Gastrocnemius medialis (tissue), 4 donors: ENCODE measurements around the gene PALS2. TPM values are rescaled to one million over a fixed set of nuclear protein-coding genes. Genes with fewer than 3 reads are reported as not detected.

ENCODE experiments used
- ATAC-seq, 2 donors: fragments of 150-250 bp; one replicate each; pipeline ENCODE4 v1.9.1; 2016
- DNase-seq, 2 donors: peaks; one replicate each; pipeline ENCODE4 v3.0.0-alpha.2; 2019
- H3K27ac ChIP-seq, 4 donors: fragments of 200-600 bp; sonication (generic); 1 replicate in 1 of 4; 2 replicates in 3 of 4; pipeline ENCODE4 v1.5.1; 2016 to 2018; ENCODE audit warnings: mild to moderate bottlenecking in 2 of 4, moderate library complexity in 1 of 4
- H3K27me3 ChIP-seq, 3 donors: fragments of 200-600 bp; sonication (generic) in 2 of 3; 1 replicate in 1 of 3; 2 replicates in 2 of 3; pipeline versions ENCODE4 v1.5.1 to v1.6.0; 2016 to 2019; ENCODE audit warnings: mild to moderate bottlenecking in 1 of 3, moderate library complexity in 1 of 3
- H3K36me3 ChIP-seq, 2 donors: fragments of 200-600 bp; sonication (generic) in 1 of 2; one replicate each; pipeline ENCODE4 v1.5.1; 2017 to 2018
- H3K4me1 ChIP-seq, 2 donors: fragments of 200-600 bp; sonication (generic) in 1 of 2; one replicate each; pipeline ENCODE4 v1.5.1; 2016 to 2017; ENCODE audit warnings: mild to moderate bottlenecking in 2 of 2
- H3K4me3 ChIP-seq, 4 donors: fragments of 200-600 bp; sonication (generic) in 3 of 4; 1 replicate in 1 of 4; 2 replicates in 3 of 4; pipeline ENCODE4 v1.5.1; 2016 to 2019; ENCODE audit warnings: mild to moderate bottlenecking in 2 of 4
- H3K9me3 ChIP-seq, 3 donors: fragments of 200-600 bp; sonication (generic) in 2 of 3; 1 replicate in 1 of 3; 2 replicates in 2 of 3; pipeline ENCODE4 v1.5.1; 2016 to 2019
- CTCF ChIP-seq, 5 experiments: fragments of 450-650 bp in 3 of 5; fragments of 200-600 bp in 2 of 5; sonication (generic) in 2 of 5; IDR thresholded peaks in 4 of 5; conservative IDR thresholded peaks in 1 of 5; 1 replicate in 4 of 5; 2 replicates in 1 of 5; pipeline ENCODE4 v1.5.1; 2016 to 2019; ENCODE audit warnings: antibody characterized with exemption in 5 of 5, mild to moderate bottlenecking in 3 of 5, moderate library complexity in 3 of 5
- POLR2A ChIP-seq, 2 donors: fragments of 450-650 bp; IDR thresholded peaks; one replicate each; pipeline ENCODE4 v1.6.1; 2017; ENCODE audit warnings: antibody characterized with exemption in 2 of 2, mild to moderate bottlenecking in 2 of 2, moderate library complexity in 2 of 2
- in situ Hi-C, 4 donors: fragments of 200-750 bp; cut with MboI; loops; one replicate each; pipeline versions ENCODE4 v1.15.0 to v1.8.0; 2017; ENCODE audit warnings: low sequenced_read_pairs in 4 of 4
- intact Hi-C: fragments of 100-400 bp; cut with DNase I; formaldehyde crosslinking; loops from one replicate; pipeline ENCODE4 v1.15.1; 2023; ENCODE audit warnings: low total_unique reads
- total RNA-seq, 4 donors: library from RNA; depleted of rRNA; stranded (reverse); fragments of >200 nt; gene quantifications; one replicate each; pipeline versions ENCODE4 v1.1.0 to v1.2.3, GENCODE V29; 2016

PALS2 gene, protein sequence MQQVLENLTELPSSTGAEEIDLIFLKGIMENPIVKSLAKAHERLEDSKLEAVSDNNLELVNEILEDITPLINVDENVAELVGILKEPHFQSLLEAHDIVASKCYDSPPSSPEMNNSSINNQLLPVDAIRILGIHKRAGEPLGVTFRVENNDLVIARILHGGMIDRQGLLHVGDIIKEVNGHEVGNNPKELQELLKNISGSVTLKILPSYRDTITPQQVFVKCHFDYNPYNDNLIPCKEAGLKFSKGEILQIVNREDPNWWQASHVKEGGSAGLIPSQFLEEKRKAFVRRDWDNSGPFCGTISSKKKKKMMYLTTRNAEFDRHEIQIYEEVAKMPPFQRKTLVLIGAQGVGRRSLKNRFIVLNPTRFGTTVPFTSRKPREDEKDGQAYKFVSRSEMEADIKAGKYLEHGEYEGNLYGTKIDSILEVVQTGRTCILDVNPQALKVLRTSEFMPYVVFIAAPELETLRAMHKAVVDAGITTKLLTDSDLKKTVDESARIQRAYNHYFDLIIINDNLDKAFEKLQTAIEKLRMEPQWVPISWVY
- total RNA-seq, result 10 to 100 TPM; 11.2 to 17.3 (median 12.4) TPM

DNA sequence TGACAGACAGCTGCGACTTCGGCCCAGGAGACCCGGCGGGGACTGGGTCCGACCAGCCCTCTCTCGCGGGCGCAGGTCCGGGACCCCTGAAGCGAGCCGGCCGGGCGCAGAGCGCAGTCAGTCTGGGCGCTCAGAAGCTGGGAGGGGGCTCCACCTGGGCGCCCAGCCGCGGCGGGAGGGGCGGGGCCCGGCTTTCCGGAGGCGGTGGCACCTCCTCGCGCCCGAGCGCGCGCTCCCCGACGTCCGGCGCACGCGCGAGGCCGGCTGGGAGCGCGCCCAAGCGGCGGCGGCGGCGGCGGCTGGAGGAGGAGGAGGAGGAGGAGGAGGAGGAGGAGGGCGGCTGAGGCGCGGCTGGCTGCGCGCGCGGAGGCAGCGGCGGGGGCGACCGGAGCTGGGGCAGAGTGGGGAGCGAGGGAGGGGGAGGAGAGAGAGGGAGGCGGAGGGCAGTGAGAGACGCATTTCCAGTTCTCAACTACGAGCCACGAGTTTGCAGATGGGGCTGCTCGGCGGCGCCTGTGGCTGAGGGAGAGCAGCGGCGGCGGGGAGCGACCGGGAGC is at the start of gene PALS2:
Gene PALS2, plus strand, starts transcription at position 456 of the 557 bp plus-strand sequence. CDS start 50,216 bp downstream, outside the sequence.
- Histone ChIP-seq H3K27me3 (no peaks in the 10 kb centered on the region), H3K4me1 (peaks cover 19 to 33% of the 10 kb centered on the region in 2 donors), H3K36me3 (no peaks in the 10 kb centered on the region), H3K9me3 (no peaks in the 10 kb centered on the region), H3K27ac (peak within 1 kb of the TSS; percentile 95 to 97 (median 96)), H3K4me3 (peak within 1 kb of the TSS; percentile 70 to 96 (median 84))
- ATAC-seq (peak; percentile 81 to 85), DNase-seq (peak; percentile 63 to 66)
- TF ChIP-seq CTCF (IDR thresholded peaks at IDR 0.05 in 4 of 5, conservative IDR thresholded peaks at IDR 0.05 in 1 of 5), result no peak
- peak; percentile 73 to 75 for TF ChIP-seq POLR2A (IDR thresholded peaks at IDR 0.05)
- in situ Hi-C loops, result loop anchor here in 1 of 4 donors (10.0 kb wide), 1 partner anchor 92 kb away; no protein-coding TSS in a partner anchor
- intact Hi-C loops, result loop anchor here (1.0 to 10.0 kb wide), 3 partner anchors 171 to 552 kb away; partner anchors contain the start of gene CYCS

- ATAC-seq, result no peak
Observed at GRCh38 chr7:24531255-24531654, 42.0 kb upstream of the PALS2 start.

DNA sequence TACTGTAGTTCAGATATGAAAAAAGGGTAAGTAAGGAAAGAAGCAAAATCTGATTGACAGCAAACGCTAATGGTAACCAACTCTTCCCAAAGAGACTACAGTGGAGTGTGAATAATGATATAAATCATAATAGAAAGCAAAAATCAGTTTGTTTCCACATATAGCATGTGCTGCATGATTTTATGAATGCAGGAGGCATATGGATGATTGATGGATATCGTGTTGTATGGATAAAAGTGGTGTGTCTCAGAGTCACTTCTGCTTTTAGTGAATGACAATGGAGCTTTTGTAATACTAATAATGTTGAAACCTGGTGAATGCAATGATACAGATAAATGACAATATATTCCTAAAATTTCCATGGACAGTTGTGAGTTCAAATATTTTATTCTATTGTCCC is 36.6 kb upstream of the PALS2 start:
- H3K36me3 ChIP-seq, result no peaks in the 10 kb centered on the region
- no peak overlapping the region for H3K27ac ChIP-seq
- H3K9me3 ChIP-seq, result no peaks in the 10 kb centered on the region
- no peak overlapping the region for H3K4me3 ChIP-seq
- H3K4me1 ChIP-seq, result no peaks in the 10 kb centered on the region
- ATAC-seq (no peak), DNase-seq (no peak)
- H3K27me3 ChIP-seq, result no peaks in the 10 kb centered on the region
- TF ChIP-seq POLR2A (IDR thresholded peaks at IDR 0.05), result no peak
- TF ChIP-seq CTCF (IDR thresholded peaks at IDR 0.05 in 4 of 5, conservative IDR thresholded peaks at IDR 0.05 in 1 of 5), result no peak
- in situ Hi-C loops, result no loop called here
- intact Hi-C loops, result no loop called here

More at GRCh38 chr7:24531255-24531654, 42.0 kb upstream of the PALS2 start:
- H3K4me3 ChIP-seq, result no peak overlapping the region
- DNase-seq, result no peak
- H3K27me3 ChIP-seq, result no peaks in the 10 kb centered on the region
- H3K4me1 ChIP-seq, result no peaks in the 10 kb centered on the region
- in situ Hi-C loops, result no loop called here
- intact Hi-C loops, result no loop called here
- no peaks in the 10 kb centered on the region for H3K9me3 ChIP-seq
- H3K27ac ChIP-seq, result no peak overlapping the region
- TF ChIP-seq POLR2A (IDR thresholded peaks at IDR 0.05) (no peak), CTCF (IDR thresholded peaks at IDR 0.05 in 4 of 5, conservative IDR thresholded peaks at IDR 0.05 in 1 of 5) (no peak)
- no peaks in the 10 kb centered on the region for H3K36me3 ChIP-seq

DNA sequence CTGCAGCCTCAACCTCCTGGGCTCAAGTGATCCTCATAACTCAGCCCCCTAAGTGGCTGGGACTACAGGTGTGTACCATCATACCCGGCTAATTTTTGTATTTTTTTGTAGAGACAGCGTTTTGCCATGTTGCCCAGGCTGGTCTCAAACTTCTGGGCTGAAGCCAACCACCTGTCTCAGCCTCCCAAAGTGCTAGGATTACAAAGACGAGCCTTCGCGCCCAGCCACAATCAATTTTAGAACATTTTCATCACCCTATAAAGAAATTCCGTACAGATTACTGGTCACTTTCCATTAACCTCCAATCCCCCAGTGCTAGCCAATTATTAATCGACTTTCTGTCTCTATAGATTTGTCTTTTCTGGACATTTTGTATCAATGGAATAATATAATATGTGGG is 32.3 kb upstream of the PALS2 start:
- Histone ChIP-seq H3K9me3 (no peaks in the 10 kb centered on the region), H3K27me3 (no peaks in the 10 kb centered on the region), H3K4me3 (no peak overlapping the region), H3K4me1 (no peaks in the 10 kb centered on the region), H3K27ac (no peak overlapping the region), H3K36me3 (no peaks in the 10 kb centered on the region)
- TF ChIP-seq POLR2A (IDR thresholded peaks at IDR 0.05) (no peak), CTCF (IDR thresholded peaks at IDR 0.05 in 4 of 5, conservative IDR thresholded peaks at IDR 0.05 in 1 of 5) (no peak)
- DNase-seq (no peak), ATAC-seq (no peak)
- intact Hi-C loops (no loop called here), in situ Hi-C loops (no loop called here)
